ENCODE data around the gene CA10.

The CA10 gene

DNA sequence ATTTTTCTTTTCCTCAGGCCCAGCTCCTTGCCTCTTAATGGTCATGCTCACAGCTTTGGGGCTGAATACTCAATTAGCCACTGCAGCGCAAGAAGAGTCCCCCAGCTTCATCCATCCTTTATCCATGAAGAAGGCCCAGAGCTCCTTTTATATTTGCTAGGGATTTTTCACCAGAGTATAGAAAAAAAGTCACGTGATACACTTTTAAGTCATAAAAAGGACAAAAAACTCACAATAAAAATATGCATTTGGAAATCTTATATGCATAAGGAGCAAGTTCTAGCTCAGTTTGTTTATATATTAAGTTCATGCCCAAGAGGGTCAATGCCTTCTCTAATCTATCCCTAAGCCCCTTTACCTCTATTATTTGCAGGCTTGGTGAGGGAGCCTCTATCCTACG is 254.1 kb downstream of the CA10 start:
- no peaks in the 10 kb centered on the region for H3K27me3 Mint-ChIP-seq
- no peak overlapping the region for H3K4me3 Mint-ChIP-seq
- H3K9me3 Mint-ChIP-seq: no peaks in the 10 kb centered on the region
- ATAC-seq (replicated peaks): no peak
- no peaks in the 10 kb centered on the region for H3K4me1 Mint-ChIP-seq (ENCODE audit: low read depth in 2 of 2)
- no peak overlapping the region for H3K27ac Mint-ChIP-seq
- no peak for DNase-seq
- no peaks in the 10 kb centered on the region for H3K36me3 Mint-ChIP-seq (ENCODE audit: insufficient read depth)

DNA sequence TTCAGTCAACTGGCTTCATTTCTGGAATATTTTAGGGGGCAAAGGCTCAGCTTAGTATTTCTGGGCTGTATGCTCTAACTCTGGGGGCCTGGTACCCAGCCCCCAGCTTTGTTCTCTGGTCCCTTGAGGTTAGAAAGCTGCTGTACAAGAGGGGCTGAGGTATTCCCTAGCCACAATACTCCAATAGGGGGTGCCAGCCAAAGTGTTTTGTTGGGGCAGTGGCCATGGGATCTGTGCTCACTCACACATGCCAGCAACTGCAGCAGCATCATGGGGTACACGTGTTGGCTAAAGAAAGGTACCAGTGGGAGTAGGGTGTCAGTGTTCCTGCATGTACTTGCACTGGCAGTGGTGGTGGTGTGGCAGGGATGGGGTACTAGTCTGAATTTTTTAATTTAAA is 257.3 kb downstream of the CA10 start:
- Mint-ChIP-seq H3K36me3 (ENCODE audit: insufficient read depth) (no peaks in the 10 kb centered on the region), H3K27ac (no peak overlapping the region), H3K4me1 (ENCODE audit: low read depth in 2 of 2) (no peaks in the 10 kb centered on the region), H3K4me3 (no peak overlapping the region), H3K9me3 (peaks cover 0 to 7% of the 10 kb centered on the region in 2 donors), H3K27me3 (peaks cover 0 to 6% of the 10 kb centered on the region in 2 donors)
- DNase-seq (no peak), ATAC-seq (replicated peaks) (no peak)

DNA sequence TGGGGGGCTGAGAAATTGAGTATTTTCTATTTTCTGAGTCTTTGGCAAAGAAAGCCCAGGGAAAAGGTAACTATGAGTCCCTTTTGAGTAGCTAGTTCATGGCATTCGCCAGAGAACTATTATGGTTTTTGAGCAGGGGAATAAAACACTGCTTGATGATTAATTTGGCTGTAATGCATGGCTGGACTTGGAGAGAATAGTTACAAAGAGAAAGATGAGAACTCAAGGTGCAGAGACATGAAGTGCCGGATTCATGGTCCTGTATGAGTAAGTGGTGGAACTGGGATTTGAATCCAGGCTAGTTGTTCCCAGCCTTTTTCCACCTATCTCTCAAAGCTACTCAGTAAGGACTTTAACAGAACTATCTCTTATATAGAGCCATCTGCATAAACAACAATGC is 266.6 kb downstream of the CA10 start:
- H3K9me3 Mint-ChIP-seq: peaks cover 2 to 5% of the 10 kb centered on the region in 2 donors
- no peaks in the 10 kb centered on the region for H3K27me3 Mint-ChIP-seq
- no peak for ATAC-seq (replicated peaks)
- H3K4me3 Mint-ChIP-seq: no peak overlapping the region
- H3K36me3 Mint-ChIP-seq (ENCODE audit: insufficient read depth): no peaks in the 10 kb centered on the region
- H3K4me1 Mint-ChIP-seq (ENCODE audit: low read depth in 2 of 2): no peaks in the 10 kb centered on the region
- no peak overlapping the region for H3K27ac Mint-ChIP-seq
- DNase-seq: no peak

DNA sequence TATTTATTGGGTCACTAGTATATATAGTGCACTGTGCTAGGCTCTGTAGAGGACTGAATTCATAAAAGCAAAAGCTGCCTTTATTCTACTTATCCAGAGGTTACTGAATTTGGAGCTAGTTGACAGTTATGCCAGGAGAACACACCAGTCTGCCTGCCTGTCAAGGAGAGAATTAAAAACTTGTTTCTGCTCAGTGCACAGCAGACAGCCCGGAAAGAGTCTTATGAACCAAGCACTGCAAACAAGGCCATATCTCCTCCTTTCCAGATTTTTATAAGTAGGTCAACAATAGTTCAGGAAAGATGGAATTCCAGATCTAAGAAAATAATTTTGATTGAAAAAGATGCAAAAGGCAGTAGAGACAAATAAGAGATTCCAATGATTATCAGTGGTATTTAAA is 267.8 kb downstream of the CA10 start:
- no peaks in the 10 kb centered on the region for H3K27me3 Mint-ChIP-seq
- H3K4me1 Mint-ChIP-seq (ENCODE audit: low read depth in 2 of 2): no peaks in the 10 kb centered on the region
- no peak overlapping the region for H3K27ac Mint-ChIP-seq
- ATAC-seq (replicated peaks) (no peak), DNase-seq (no peak)
- H3K4me3 Mint-ChIP-seq: no peak overlapping the region
- no peaks in the 10 kb centered on the region for H3K36me3 Mint-ChIP-seq (ENCODE audit: insufficient read depth)
- H3K9me3 Mint-ChIP-seq: peaks cover 0 to 9% of the 10 kb centered on the region in 2 donors

DNA sequence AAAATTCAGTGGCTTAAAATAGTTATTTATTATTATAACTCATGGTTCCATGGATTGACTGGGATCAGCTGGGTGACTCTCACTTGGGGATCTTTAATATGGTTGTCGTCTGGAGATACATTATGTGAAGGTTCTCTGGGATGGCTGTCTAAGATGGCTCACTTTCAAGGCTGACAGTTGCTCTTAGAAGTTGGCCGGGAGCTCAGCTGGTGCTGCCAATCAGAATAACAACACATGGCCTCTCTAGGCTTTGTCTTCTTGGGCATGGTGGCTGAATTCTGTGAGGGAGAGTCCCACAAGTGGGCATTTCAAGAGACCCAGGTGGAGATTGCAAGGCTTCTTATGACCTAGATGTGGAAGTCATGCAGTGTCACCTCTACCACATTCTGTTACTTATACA is 269.7 kb downstream of the CA10 start:
- ATAC-seq (replicated peaks) (no peak), DNase-seq (no peak)
- H3K4me1 Mint-ChIP-seq (ENCODE audit: low read depth in 2 of 2): peaks cover 0 to 3% of the 10 kb centered on the region in 2 donors
- no peak overlapping the region for H3K27ac Mint-ChIP-seq
- peaks cover 0 to 8% of the 10 kb centered on the region in 2 donors for H3K27me3 Mint-ChIP-seq
- H3K36me3 Mint-ChIP-seq (ENCODE audit: insufficient read depth): no peaks in the 10 kb centered on the region
- no peak overlapping the region for H3K4me3 Mint-ChIP-seq
- peaks cover 6 to 10% of the 10 kb centered on the region in 2 donors for H3K9me3 Mint-ChIP-seq

DNA sequence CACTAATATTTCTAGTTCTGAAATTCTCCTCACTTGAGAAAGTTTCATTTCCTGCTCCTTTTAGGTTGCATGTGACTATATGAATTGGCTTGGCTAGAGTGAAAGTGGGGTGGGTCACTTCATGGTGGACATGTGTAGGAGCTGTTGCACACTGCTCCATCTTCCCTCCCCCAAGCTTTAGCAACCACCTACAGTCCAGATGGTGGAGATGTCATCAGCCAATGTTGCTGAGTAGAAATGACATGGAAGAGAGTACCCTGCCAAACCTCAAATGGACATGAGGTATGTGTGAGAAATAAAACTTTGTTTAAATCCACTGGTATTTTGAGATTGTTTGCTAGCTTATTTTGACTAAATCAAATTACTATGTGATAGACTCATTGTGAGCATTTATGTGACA is 281.5 kb downstream of the CA10 start:
- DNase-seq (no peak), ATAC-seq (replicated peaks) (no peak)
- H3K27me3 Mint-ChIP-seq: no peaks in the 10 kb centered on the region
- no peak overlapping the region for H3K27ac Mint-ChIP-seq
- no peak overlapping the region for H3K4me3 Mint-ChIP-seq
- H3K36me3 Mint-ChIP-seq (ENCODE audit: insufficient read depth): no peaks in the 10 kb centered on the region
- peaks cover 0 to 1% of the 10 kb centered on the region in 2 donors for H3K9me3 Mint-ChIP-seq
- no peaks in the 10 kb centered on the region for H3K4me1 Mint-ChIP-seq (ENCODE audit: low read depth in 2 of 2)

DNA sequence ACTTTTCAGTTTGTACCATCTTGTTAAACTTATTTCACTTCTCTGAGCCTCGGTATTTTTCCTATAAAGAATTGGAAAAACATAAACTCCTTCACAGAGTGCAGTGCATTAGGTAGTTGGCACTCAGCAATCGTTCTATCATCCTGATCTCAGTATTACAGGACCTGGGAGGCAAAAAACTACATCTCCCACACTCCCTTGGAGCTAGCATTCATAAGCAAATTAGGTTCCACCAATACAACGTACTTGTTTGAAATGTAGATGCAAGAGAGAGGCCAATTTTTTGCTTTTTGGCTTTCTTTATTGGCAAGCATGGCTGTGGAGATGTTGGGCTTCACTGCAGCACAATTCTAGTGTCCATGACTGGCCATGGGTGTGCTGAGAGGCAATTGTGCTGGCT is 285.2 kb downstream of the CA10 start:
- ATAC-seq (replicated peaks) (no peak), DNase-seq (no peak)
- no peaks in the 10 kb centered on the region for H3K4me1 Mint-ChIP-seq (ENCODE audit: low read depth in 2 of 2)
- no peaks in the 10 kb centered on the region for H3K27me3 Mint-ChIP-seq
- no peak overlapping the region for H3K27ac Mint-ChIP-seq
- H3K36me3 Mint-ChIP-seq (ENCODE audit: insufficient read depth): no peaks in the 10 kb centered on the region
- H3K4me3 Mint-ChIP-seq: no peak overlapping the region
- peaks cover 1 to 5% of the 10 kb centered on the region in 2 donors for H3K9me3 Mint-ChIP-seq

DNA sequence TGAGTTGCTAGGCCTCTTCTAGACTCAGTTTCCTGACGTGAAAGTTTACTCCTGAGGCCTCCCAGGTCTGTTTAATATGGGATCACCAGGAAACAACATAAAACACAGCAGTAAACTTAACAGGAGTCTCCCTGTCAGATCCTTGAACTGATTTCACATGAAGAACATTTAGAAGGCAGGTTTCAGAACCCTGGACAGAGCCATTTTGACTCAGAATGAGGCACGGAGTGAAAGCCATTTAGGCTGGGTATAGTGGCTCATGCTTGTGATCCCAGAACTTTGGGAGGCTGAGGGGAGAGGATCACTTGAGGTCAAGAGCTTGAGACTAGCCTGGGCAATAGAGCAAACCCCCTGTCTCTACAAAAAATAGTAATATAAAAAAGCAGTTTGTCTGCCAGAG is 289.1 kb downstream of the CA10 start:
- H3K4me1 Mint-ChIP-seq (ENCODE audit: low read depth in 2 of 2): no peaks in the 10 kb centered on the region
- ATAC-seq (replicated peaks) (no peak), DNase-seq (no peak)
- peaks cover 3 to 9% of the 10 kb centered on the region in 2 donors for H3K9me3 Mint-ChIP-seq
- H3K4me3 Mint-ChIP-seq: no peak overlapping the region
- H3K27me3 Mint-ChIP-seq: no peaks in the 10 kb centered on the region
- no peak overlapping the region for H3K27ac Mint-ChIP-seq
- no peaks in the 10 kb centered on the region for H3K36me3 Mint-ChIP-seq (ENCODE audit: insufficient read depth)

DNA sequence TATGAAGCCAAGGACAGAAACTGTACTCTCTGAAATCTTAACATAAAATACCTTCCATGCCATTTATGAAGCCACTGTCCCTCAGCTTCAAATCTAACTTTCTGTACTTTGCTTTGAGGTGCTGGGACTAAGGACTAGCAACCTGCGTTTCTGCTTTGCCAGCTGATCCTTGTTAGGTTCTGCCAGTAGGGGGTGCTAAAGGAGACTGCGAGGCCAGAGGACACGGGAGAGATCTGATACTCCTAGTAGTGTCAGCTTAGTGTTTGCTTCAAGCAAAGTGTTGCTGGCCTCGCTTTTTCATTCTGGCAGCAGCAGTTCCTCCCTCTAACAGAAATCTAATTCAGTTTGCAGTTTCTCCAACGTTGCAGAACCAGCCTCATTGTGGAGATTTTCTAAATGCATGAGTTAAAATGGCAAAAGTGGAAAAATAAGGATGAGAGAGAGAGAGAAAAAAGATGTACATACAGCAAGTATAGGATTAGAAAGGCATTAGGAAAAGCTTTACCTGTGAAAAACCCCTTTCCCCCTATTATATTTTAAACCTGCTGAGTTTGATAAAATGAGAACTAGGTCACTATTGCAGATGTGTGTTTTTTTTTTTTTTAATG is 297.5 kb downstream of the CA10 start:
- Mint-ChIP-seq H3K4me1 (ENCODE audit: low read depth in 2 of 2) (no peaks in the 10 kb centered on the region), H3K4me3 (no peak overlapping the region), H3K36me3 (ENCODE audit: insufficient read depth) (no peaks in the 10 kb centered on the region), H3K27ac (no peak overlapping the region), H3K27me3 (peaks cover 3 to 6% of the 10 kb centered on the region in 2 donors), H3K9me3 (peaks cover 0 to 1% of the 10 kb centered on the region in 2 donors)
- ATAC-seq (replicated peaks): no peak
- no peak for DNase-seq

DNA sequence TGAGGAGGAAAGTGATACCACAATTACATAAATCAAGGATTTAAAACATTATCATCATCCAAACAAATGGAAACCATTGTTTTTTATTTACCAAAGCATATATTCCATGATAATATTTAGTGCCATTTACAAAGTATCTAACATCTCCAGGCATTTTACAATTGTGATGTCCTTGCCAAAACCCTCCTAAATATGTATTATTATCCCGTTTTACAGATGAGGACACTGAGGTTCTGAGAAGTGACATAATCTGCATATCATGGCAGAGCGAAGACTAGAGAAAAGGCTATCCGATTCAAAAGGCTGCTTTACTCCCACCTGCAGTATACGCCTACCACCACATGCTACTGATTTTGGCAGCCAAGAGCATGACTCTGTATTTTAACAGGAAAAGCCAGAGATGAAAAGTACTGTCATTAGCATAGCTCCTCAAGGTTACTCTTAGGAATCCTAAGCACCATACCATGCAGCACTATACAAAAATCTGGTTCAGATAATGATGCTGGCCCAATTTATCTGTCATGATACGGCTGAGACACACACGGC is 301.4 kb downstream of the CA10 start:
- H3K27ac Mint-ChIP-seq: no peak overlapping the region
- ATAC-seq (replicated peaks): no peak

DNA sequence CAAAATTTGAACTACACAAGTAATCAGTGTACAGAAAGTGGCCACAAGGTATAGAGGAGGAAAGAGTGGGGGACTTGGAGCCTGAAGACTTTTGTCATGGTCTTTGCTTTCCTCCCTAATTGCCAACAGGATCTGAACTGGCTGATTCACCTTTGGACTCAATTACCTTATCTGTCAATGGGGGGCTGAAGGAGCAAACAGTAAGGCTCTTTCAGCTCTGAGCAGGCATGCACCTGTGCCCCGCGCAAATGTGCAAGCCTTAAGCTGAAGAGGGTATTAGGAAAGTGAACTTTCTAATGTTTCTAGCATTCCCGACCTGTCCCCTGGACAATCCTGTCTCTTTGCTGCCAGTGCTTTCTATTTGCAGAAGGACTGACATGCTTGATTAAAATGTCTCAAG is 302.7 kb downstream of the CA10 start:
- no peaks in the 10 kb centered on the region for H3K36me3 Mint-ChIP-seq (ENCODE audit: insufficient read depth)
- H3K9me3 Mint-ChIP-seq: peaks cover 0 to 2% of the 10 kb centered on the region in 2 donors
- no peaks in the 10 kb centered on the region for H3K4me1 Mint-ChIP-seq (ENCODE audit: low read depth in 2 of 2)
- no peak for ATAC-seq (replicated peaks)
- H3K27ac Mint-ChIP-seq: no peak overlapping the region
- no peak for DNase-seq
- no peak overlapping the region for H3K4me3 Mint-ChIP-seq
- H3K27me3 Mint-ChIP-seq: peaks cover 7 to 16% of the 10 kb centered on the region in 2 donors

More for the DNA sequence above, 301.4 kb downstream of the CA10 start:
- no peak for DNase-seq
- H3K36me3 Mint-ChIP-seq (ENCODE audit: insufficient read depth): no peaks in the 10 kb centered on the region
- H3K4me1 Mint-ChIP-seq (ENCODE audit: low read depth in 2 of 2): no peaks in the 10 kb centered on the region
- peaks cover 0 to 2% of the 10 kb centered on the region in 2 donors for H3K9me3 Mint-ChIP-seq
- H3K27me3 Mint-ChIP-seq: peaks cover 7 to 16% of the 10 kb centered on the region in 2 donors
- H3K4me3 Mint-ChIP-seq: no peak overlapping the region

DNA sequence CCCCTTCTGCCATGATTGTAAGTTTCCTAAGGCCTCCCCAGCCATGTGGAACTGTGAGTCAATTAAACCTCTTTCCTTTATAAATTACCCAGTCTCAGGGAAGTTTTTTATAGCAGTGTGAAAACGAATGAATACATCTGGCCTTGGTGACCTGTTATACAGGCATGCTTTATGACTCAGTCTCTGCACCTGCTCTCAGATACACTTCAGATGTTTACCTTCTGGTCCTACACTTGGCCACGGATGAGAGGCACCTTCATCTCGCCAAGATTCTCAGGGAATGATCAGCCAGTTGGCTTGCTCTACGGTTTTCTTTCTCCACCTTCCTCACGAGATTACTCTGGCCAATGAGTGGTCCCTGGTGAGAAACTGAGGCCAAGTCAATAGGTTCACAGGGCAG is 304.7 kb downstream of the CA10 start:
- Mint-ChIP-seq H3K4me3 (no peak overlapping the region), H3K4me1 (ENCODE audit: low read depth in 2 of 2) (no peaks in the 10 kb centered on the region), H3K27me3 (peaks cover 7 to 16% of the 10 kb centered on the region in 2 donors), H3K36me3 (ENCODE audit: insufficient read depth) (no peaks in the 10 kb centered on the region), H3K27ac (no peak overlapping the region), H3K9me3 (peaks cover 0 to 2% of the 10 kb centered on the region in 2 donors)
- DNase-seq: no peak
- ATAC-seq (replicated peaks): no peak

DNA sequence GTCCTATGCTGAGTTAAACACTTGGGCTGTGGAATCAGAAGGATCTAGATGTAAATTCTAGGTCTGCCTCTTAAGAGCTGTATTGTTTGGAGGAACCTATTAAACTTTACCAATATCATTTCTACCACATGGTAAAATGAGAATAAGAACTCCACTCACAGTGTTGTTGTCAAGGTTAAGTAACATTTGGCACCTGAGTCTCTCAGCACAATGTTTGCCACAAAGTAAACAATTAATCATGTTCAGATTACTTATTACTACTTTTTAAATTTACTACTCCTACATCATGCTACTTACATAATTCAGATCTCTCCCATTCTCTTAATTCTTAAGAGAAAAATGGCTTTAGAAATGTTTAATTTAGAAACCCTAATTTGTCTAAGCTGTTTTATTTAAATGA is 305.9 kb downstream of the CA10 start:
- ATAC-seq (replicated peaks) (no peak), DNase-seq (no peak)
- no peaks in the 10 kb centered on the region for H3K36me3 Mint-ChIP-seq (ENCODE audit: insufficient read depth)
- no peak overlapping the region for H3K4me3 Mint-ChIP-seq
- no peak overlapping the region for H3K27ac Mint-ChIP-seq
- peaks cover 0 to 2% of the 10 kb centered on the region in 2 donors for H3K9me3 Mint-ChIP-seq
- peaks cover 7 to 23% of the 10 kb centered on the region in 2 donors for H3K27me3 Mint-ChIP-seq
- no peaks in the 10 kb centered on the region for H3K4me1 Mint-ChIP-seq (ENCODE audit: low read depth in 2 of 2)

DNA sequence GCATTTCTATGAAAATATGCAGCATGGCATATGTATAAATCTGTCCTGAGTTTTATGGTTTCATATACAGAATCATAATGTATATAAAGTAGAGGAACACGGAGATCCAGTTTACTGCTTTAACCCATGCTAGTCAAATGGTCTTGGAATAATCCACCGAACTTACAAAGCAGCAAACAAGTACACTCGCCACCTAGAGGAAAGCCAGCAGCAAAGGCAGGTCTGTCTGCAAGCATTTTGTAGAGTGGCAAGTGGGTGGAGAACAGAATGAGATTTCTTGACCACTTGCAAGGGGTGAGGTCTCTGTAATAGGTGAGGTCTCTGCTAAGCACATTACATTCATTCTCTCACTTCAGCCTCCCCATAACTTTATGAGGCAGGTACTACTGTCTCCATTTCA is 308.3 kb downstream of the CA10 start:
- ATAC-seq (replicated peaks): no peak
- H3K27me3 Mint-ChIP-seq: peaks cover 0 to 18% of the 10 kb centered on the region in 2 donors
- DNase-seq: no peak
- peaks cover 0 to 2% of the 10 kb centered on the region in 2 donors for H3K9me3 Mint-ChIP-seq
- H3K36me3 Mint-ChIP-seq (ENCODE audit: insufficient read depth): no peaks in the 10 kb centered on the region
- no peak overlapping the region for H3K27ac Mint-ChIP-seq
- no peak overlapping the region for H3K4me3 Mint-ChIP-seq
- no peaks in the 10 kb centered on the region for H3K4me1 Mint-ChIP-seq (ENCODE audit: low read depth in 2 of 2)
